HEK293 (cell line): ENCODE results near the gene ROR2.

ENCODE experiments used
- CTCF ChIA-PET: fragments of 350-600 bp; formaldehyde crosslinking; extraction: SDS; loops from one replicate; lab custom pipeline; 2021; ENCODE audit warnings: antibody characterized with exemption; lab: Yijun Ruan, JAX
- POLR2A ChIA-PET: fragments of 300-600 bp; formaldehyde crosslinking; extraction: SDS; loops from one replicate; lab custom pipeline; 2020; ENCODE audit warnings: antibody characterized with exemption, inconsistent platforms; lab: Yijun Ruan, JAX
- H3K27ac ChIP-seq: fragments of 200-500 bp; sonication (Bioruptor generic); 2 replicates; pipeline ENCODE4 v1.5.1; 2014; ENCODE audit warnings: low read depth, low read length, control low read depth, inconsistent platforms; ENCODE audit errors: extremely low read depth
- H3K36me3 ChIP-seq, 2 experiments: fragments of 200-500 bp in 1 of 2; sonication (Bioruptor generic) in 1 of 2; 1 replicate in 1 of 2; 2 replicates in 1 of 2; pipeline ENCODE4 v1.5.1; 2014 to 2017; ENCODE audit warnings: inconsistent platforms in 2 of 2, low read length in 2 of 2; ENCODE audit not compliant: control insufficient read depth in 2 of 2, insufficient read depth in 1 of 2
- H3K4me1 ChIP-seq: fragments of 200-500 bp; sonication (Bioruptor generic); 2 replicates; pipeline ENCODE4 v1.5.1; 2014; ENCODE audit warnings: mild to moderate bottlenecking, low read length, inconsistent platforms; ENCODE audit not compliant: control insufficient read depth, insufficient read depth
- H3K4me3 ChIP-seq: 2 replicates; pipeline ENCODE4 v1.5.1; 2011; ENCODE audit warnings: low read depth, mild to moderate bottlenecking, control low read depth, low read length, moderate library complexity
- H3K9me3 ChIP-seq: fragments of 200-500 bp; sonication (Bioruptor generic); 2 replicates; pipeline ENCODE4 v1.5.1; 2014; ENCODE audit warnings: low read depth, low read length, inconsistent platforms; ENCODE audit not compliant: control insufficient read depth, insufficient read depth
- BCL11B ChIP-seq: fragments of 450-650 bp; formaldehyde crosslinking; IDR thresholded peaks from 2 replicates; pipeline ENCODE4 v1.5.1; 2016; ENCODE audit warnings: low read depth, missing biosample characterization, missing genetic modification characterization
- KLF7 ChIP-seq: fragments of 450-650 bp; formaldehyde crosslinking; IDR thresholded peaks from 2 replicates; pipeline ENCODE4 v1.5.1; 2016; ENCODE audit warnings: missing biosample characterization, missing genetic modification characterization, borderline replicate concordance
- MYNN ChIP-seq: fragments of 450-650 bp; formaldehyde crosslinking; IDR thresholded peaks from 2 replicates; pipeline ENCODE4 v1.5.1; 2016; ENCODE audit warnings: missing biosample characterization, missing genetic modification characterization, borderline replicate concordance
- SCRT1 ChIP-seq: fragments of 450-650 bp; formaldehyde crosslinking; IDR thresholded peaks from 2 replicates; pipeline ENCODE4 v1.5.1; 2016; ENCODE audit warnings: missing biosample characterization, missing genetic modification characterization, borderline replicate concordance
- SCRT2 ChIP-seq: fragments of 450-650 bp; formaldehyde crosslinking; IDR thresholded peaks from 2 replicates; pipeline ENCODE4 v1.5.1; 2016; ENCODE audit warnings: missing biosample characterization, missing genetic modification characterization
- SP7 ChIP-seq: fragments of 450-650 bp; formaldehyde crosslinking; IDR thresholded peaks from 2 replicates; pipeline ENCODE4 v1.5.1; 2016; ENCODE audit warnings: missing biosample characterization, missing genetic modification characterization
- TCF7L2 ChIP-seq: IDR thresholded peaks from 2 replicates; pipeline ENCODE4 v1.6.1; 2011; ENCODE audit warnings: low read depth, mild to moderate bottlenecking, inconsistent platforms, low read length, moderate library complexity, borderline replicate concordance
- ZNF24 ChIP-seq: fragments of 450-650 bp; formaldehyde crosslinking; IDR thresholded peaks from 2 replicates; pipeline ENCODE4 v1.5.1; 2016; ENCODE audit warnings: missing biosample characterization, missing genetic modification characterization
- ZNF292 ChIP-seq: fragments of 450-650 bp; formaldehyde crosslinking; IDR thresholded peaks from 2 replicates; pipeline ENCODE4 v1.5.1; 2016; ENCODE audit warnings: low read depth, missing biosample characterization, missing genetic modification characterization, borderline replicate concordance
- ZNF311 ChIP-seq: fragments of 450-650 bp; formaldehyde crosslinking; IDR thresholded peaks from 2 replicates; pipeline ENCODE4 v1.5.1; 2017; ENCODE audit warnings: missing biosample characterization, missing genetic modification characterization, borderline replicate concordance
- ZNF404 ChIP-seq: fragments of 450-650 bp; formaldehyde crosslinking; IDR thresholded peaks from 2 replicates; pipeline ENCODE4 v1.5.1; 2017; ENCODE audit warnings: missing biosample characterization, missing genetic modification characterization
- ZNF416 ChIP-seq: fragments of 450-650 bp; formaldehyde crosslinking; IDR thresholded peaks from 2 replicates; pipeline ENCODE4 v1.5.1; 2016; ENCODE audit warnings: missing biosample characterization, missing genetic modification characterization
- ZNF423 ChIP-seq: fragments of 450-650 bp; formaldehyde crosslinking; IDR thresholded peaks from 2 replicates; pipeline ENCODE4 v1.5.1; 2016; ENCODE audit warnings: missing biosample characterization, missing genetic modification characterization
- ZNF670 ChIP-seq: fragments of 450-650 bp; formaldehyde crosslinking; IDR thresholded peaks from 2 replicates; pipeline ENCODE4 v1.5.1; 2016; ENCODE audit warnings: missing biosample characterization, missing genetic modification characterization, low read depth
- ZSCAN30 ChIP-seq: fragments of 450-650 bp; IDR thresholded peaks from 2 replicates; pipeline ENCODE4 v1.5.1; 2018; ENCODE audit warnings: missing biosample characterization, mild to moderate bottlenecking, missing genetic modification characterization, moderate library complexity
- TF ChIP-seq, protein P1 (sequence below): fragments of 450-650 bp; formaldehyde crosslinking; IDR thresholded peaks from 2 replicates; pipeline ENCODE4 v1.5.1; 2016; ENCODE audit warnings: missing biosample characterization, missing genetic modification characterization
- TF ChIP-seq, protein P2 (sequence below): fragments of 450-650 bp; formaldehyde crosslinking; IDR thresholded peaks from 2 replicates; pipeline ENCODE4 v1.5.1; 2016; ENCODE audit warnings: missing biosample characterization, missing genetic modification characterization
- TF ChIP-seq, protein P3 (sequence below): fragments of 450-650 bp; formaldehyde crosslinking; IDR thresholded peaks from 2 replicates; pipeline ENCODE4 v1.5.1; 2016; ENCODE audit warnings: missing biosample characterization, missing genetic modification characterization
- TF ChIP-seq, protein P4 (sequence below): fragments of 450-650 bp; formaldehyde crosslinking; IDR thresholded peaks from 2 replicates; pipeline ENCODE4 v1.5.1; 2016; ENCODE audit warnings: missing biosample characterization, missing genetic modification characterization
- TF ChIP-seq, protein P5 (sequence below): fragments of 450-650 bp; formaldehyde crosslinking; IDR thresholded peaks from 2 replicates; pipeline ENCODE4 v1.5.1; 2016; ENCODE audit warnings: missing biosample characterization, missing genetic modification characterization
- TF ChIP-seq, protein P6 (sequence below): fragments of 450-650 bp; formaldehyde crosslinking; conservative IDR thresholded peaks from 2 replicates; pipeline ENCODE4 v1.5.1; 2016; ENCODE audit warnings: low read depth, missing biosample characterization, missing genetic modification characterization

The ROR2 gene

DNA sequence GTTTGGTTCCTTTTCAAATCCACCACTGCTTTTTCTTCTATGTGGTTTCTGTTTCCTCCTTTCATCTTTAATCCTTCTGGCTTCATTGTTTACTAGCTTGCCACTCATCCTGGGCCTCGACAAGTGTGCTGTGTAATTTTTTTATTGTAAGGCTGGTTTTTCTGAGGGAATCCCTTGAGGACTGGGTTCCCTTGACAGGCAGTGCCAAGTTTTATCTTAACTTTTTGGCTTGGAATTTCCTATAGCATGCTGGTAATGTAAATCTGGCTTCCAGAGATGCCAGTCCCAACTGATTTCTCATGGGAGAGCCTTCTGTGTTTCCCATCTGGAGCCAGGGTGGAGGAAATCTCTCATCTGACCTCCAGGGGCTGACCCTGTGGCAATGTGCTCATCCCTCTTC lies 184.7 kb downstream of the ROR2 start (continued):
- TF ChIP-seq, protein P1, sequence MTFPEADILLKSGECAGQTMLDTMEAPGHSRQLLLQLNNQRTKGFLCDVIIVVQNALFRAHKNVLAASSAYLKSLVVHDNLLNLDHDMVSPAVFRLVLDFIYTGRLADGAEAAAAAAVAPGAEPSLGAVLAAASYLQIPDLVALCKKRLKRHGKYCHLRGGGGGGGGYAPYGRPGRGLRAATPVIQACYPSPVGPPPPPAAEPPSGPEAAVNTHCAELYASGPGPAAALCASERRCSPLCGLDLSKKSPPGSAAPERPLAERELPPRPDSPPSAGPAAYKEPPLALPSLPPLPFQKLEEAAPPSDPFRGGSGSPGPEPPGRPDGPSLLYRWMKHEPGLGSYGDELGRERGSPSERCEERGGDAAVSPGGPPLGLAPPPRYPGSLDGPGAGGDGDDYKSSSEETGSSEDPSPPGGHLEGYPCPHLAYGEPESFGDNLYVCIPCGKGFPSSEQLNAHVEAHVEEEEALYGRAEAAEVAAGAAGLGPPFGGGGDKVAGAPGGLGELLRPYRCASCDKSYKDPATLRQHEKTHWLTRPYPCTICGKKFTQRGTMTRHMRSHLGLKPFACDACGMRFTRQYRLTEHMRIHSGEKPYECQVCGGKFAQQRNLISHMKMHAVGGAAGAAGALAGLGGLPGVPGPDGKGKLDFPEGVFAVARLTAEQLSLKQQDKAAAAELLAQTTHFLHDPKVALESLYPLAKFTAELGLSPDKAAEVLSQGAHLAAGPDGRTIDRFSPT (tag by site-specific recombination): no peak
- TF ChIP-seq ZNF670 (tag by site-specific recombination): no peak
- TF ChIP-seq SP7 (tag by site-specific recombination): no peak
- no peak for TF ChIP-seq BCL11B (tag by site-specific recombination)
- TF ChIP-seq, protein P2, sequence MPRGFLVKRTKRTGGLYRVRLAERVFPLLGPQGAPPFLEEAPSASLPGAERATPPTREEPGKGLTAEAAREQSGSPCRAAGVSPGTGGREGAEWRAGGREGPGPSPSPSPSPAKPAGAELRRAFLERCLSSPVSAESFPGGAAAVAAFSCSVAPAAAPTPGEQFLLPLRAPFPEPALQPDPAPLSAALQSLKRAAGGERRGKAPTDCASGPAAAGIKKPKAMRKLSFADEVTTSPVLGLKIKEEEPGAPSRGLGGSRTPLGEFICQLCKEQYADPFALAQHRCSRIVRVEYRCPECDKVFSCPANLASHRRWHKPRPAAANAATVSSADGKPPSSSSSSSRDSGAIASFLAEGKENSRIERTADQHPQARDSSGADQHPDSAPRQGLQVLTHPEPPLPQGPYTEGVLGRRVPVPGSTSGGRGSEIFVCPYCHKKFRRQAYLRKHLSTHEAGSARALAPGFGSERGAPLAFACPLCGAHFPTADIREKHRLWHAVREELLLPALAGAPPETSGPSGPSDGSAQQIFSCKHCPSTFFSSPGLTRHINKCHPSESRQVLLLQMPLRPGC (tag by site-specific recombination): no peak
- TF ChIP-seq MYNN (tag by site-specific recombination): no peak
- TF ChIP-seq ZSCAN30 (tag by site-specific recombination): no peak

DNA sequence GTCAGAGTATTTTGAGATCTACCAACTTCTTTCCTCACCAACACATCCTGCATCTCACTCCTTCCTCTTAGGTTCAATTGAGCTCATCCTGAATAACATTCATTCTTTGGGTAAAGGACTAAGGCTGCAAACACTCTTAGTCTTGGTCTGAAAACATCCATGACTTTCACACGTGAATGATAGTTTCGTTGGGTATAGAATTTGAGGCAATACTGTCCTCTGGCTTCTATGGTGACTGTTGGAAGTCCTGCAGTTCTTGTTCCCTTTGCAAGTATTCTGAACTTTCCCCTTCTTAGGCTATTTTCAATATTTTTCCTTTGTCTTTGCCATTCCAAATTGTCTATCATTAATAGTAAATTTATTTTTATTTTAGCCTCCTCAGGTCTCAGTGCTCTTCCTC lies 185.4 kb downstream of the ROR2 start:
- Histone ChIP-seq H3K4me1 (no peaks in the 10 kb centered on the region), H3K27ac (no peak overlapping the region), H3K4me3 (no peak overlapping the region), H3K36me3 (no peaks in the 10 kb centered on the region), H3K9me3 (no peaks in the 10 kb centered on the region)
- POLR2A ChIA-PET: no interaction called here
- CTCF ChIA-PET: interaction anchor here (0.6 to 2.5 kb wide), 5 partner anchors 9 to 190 kb away, joined by 3 to 9 read pairs (median 5); no protein-coding TSS in a partner anchor
- TF ChIP-seq, protein P3, sequence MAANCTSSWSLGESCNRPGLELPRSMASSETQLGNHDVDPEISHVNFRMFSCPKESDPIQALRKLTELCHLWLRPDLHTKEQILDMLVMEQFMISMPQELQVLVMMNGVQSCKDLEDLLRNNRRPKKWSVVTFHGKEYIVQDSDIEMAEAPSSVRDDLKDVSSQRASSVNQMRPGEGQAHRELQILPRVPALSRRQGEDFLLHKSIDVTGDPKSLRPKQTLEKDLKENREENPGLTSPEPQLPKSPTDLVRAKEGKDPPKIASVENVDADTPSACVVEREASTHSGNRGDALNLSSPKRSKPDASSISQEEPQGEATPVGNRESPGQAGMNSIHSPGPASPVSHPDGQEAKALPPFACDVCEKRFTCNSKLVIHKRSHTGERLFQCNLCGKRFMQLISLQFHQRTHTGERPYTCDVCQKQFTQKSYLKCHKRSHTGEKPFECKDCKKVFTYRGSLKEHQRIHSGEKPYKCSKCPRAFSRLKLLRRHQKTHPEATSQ (tag by site-specific recombination): no peak
- TF ChIP-seq, protein P4, sequence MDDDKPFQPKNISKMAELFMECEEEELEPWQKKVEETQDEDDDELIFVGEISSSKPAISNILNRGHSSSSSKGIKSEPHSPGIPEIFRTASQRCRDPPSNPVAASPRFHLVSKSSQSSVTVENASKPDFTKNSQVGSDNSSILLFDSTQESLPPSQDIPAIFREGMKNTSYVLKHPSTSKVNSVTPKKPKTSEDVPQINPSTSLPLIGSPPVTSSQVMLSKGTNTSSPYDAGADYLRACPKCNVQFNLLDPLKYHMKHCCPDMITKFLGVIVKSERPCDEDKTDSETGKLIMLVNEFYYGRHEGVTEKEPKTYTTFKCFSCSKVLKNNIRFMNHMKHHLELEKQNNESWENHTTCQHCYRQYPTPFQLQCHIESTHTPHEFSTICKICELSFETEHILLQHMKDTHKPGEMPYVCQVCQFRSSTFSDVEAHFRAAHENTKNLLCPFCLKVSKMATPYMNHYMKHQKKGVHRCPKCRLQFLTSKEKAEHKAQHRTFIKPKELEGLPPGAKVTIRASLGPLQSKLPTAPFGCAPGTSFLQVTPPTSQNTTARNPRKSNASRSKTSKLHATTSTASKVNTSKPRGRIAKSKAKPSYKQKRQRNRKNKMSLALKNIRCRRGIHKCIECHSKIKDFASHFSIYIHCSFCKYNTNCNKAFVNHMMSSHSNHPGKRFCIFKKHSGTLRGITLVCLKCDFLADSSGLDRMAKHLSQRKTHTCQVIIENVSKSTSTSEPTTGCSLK: no peak
- no peak for TF ChIP-seq TCF7L2
- TF ChIP-seq, protein P5, sequence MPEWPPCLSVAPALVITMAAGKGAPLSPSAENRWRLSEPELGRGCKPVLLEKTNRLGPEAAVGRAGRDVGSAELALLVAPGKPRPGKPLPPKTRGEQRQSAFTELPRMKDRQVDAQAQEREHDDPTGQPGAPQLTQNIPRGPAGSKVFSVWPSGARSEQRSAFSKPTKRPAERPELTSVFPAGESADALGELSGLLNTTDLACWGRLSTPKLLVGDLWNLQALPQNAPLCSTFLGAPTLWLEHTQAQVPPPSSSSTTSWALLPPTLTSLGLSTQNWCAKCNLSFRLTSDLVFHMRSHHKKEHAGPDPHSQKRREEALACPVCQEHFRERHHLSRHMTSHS (tag by site-specific recombination): no peak
- no peak for TF ChIP-seq ZNF416 (tag by site-specific recombination)
- no peak for TF ChIP-seq ZNF423 (tag by site-specific recombination)
- no peak for TF ChIP-seq ZNF292 (tag by site-specific recombination)
- TF ChIP-seq ZNF404 (tag by site-specific recombination): no peak
- TF ChIP-seq, protein P6, sequence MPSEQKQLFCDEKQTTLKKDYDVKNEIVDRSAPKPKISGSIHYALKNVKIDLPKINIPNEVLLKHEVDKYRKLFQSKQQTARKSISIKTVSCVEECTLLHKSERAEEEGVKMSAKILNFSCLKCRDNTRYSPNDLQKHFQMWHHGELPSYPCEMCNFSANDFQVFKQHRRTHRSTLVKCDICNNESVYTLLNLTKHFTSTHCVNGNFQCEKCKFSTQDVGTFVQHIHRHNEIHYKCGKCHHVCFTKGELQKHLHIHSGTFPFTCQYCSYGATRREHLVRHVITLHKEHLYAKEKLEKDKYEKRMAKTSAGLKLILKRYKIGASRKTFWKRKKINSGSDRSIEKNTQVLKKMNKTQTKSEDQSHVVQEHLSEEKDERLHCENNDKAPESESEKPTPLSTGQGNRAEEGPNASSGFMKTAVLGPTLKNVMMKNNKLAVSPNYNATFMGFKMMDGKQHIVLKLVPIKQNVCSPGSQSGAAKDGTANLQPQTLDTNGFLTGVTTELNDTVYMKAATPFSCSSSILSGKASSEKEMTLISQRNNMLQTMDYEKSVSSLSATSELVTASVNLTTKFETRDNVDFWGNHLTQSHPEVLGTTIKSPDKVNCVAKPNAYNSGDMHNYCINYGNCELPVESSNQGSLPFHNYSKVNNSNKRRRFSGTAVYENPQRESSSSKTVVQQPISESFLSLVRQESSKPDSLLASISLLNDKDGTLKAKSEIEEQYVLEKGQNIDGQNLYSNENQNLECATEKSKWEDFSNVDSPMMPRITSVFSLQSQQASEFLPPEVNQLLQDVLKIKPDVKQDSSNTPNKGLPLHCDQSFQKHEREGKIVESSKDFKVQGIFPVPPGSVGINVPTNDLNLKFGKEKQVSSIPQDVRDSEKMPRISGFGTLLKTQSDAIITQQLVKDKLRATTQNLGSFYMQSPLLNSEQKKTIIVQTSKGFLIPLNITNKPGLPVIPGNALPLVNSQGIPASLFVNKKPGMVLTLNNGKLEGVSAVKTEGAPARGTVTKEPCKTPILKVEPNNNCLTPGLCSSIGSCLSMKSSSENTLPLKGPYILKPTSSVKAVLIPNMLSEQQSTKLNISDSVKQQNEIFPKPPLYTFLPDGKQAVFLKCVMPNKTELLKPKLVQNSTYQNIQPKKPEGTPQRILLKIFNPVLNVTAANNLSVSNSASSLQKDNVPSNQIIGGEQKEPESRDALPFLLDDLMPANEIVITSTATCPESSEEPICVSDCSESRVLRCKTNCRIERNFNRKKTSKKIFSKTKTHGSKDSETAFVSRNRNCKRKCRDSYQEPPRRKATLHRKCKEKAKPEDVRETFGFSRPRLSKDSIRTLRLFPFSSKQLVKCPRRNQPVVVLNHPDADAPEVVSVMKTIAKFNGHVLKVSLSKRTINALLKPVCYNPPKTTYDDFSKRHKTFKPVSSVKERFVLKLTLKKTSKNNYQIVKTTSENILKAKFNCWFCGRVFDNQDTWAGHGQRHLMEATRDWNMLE (tag by site-specific recombination): no peak
- TF ChIP-seq BCL11B (tag by site-specific recombination): no peak
- no peak for TF ChIP-seq SCRT2 (tag by site-specific recombination)
- TF ChIP-seq ZNF311 (tag by site-specific recombination): no peak
- no peak for TF ChIP-seq ZNF24 (tag by site-specific recombination)
- no peak for TF ChIP-seq SCRT1 (tag by site-specific recombination)
- no peak for TF ChIP-seq KLF7 (tag by site-specific recombination)
